GM23338 (cell line): ENCODE results near the gene PEX10. TPM values are rescaled to one million over a fixed set of nuclear protein-coding genes. Genes with fewer than 3 reads are reported as not detected.

Experiments
- ATAC-seq: fragments of 200-7000 bp; cut with Tn5 transposase; 3 replicates; pipeline ENCODE4 v1.9.1; 2020
- DNase-seq: peaks from one replicate; pipeline ENCODE4 v3.0.0-alpha.2; 2015; ENCODE audit warnings: low spot score
- H2AFZ ChIP-seq: fragments of 200-600 bp; sonication (generic); 2 replicates; pipeline ENCODE4 v1.8.0; 2016; ENCODE audit warnings: antibody characterized with exemption, mild to moderate bottlenecking, moderate library complexity
- H3F3A ChIP-seq: fragments of 200-600 bp; sonication (generic); replicated peaks from 2 replicates; pipeline ENCODE4 v1.8.0; 2017; ENCODE audit warnings: antibody characterized with exemption, mixed run types, low read depth
- H3K27ac ChIP-seq: fragments of 200-600 bp; sonication (generic); 2 replicates; pipeline ENCODE4 v1.6.1; 2016; ENCODE audit warnings: low read depth
- H3K27me3 ChIP-seq: fragments of 200-600 bp; sonication (generic); 2 replicates; pipeline ENCODE4 v1.8.0; 2016; ENCODE audit warnings: mild to moderate bottlenecking, mixed run types, moderate library complexity; ENCODE audit not compliant: insufficient read depth
- H3K36me3 ChIP-seq: fragments of 200-600 bp; sonication (generic); 2 replicates; pipeline ENCODE4 v1.8.0; 2016; ENCODE audit warnings: mild to moderate bottlenecking; ENCODE audit not compliant: insufficient read depth
- H3K4me1 ChIP-seq: fragments of 200-600 bp; sonication (generic); 2 replicates; pipeline ENCODE4 v1.8.0; 2016; ENCODE audit warnings: mild to moderate bottlenecking, moderate library complexity; ENCODE audit not compliant: insufficient read depth
- H3K4me2 ChIP-seq: fragments of 200-600 bp; sonication (generic); 2 replicates; pipeline ENCODE4 v1.7.1; 2017; ENCODE audit warnings: mixed run types
- H3K4me3 ChIP-seq: fragments of 200-600 bp; sonication (generic); 2 replicates; pipeline ENCODE4 v1.6.1; 2016; ENCODE audit warnings: mixed run types
- H3K79me2 ChIP-seq: fragments of 200-600 bp; sonication (generic); replicated peaks from 2 replicates; pipeline ENCODE4 v1.8.0; 2017; ENCODE audit warnings: mild to moderate bottlenecking; ENCODE audit not compliant: insufficient read depth
- H3K9me2 ChIP-seq: fragments of 200-600 bp; sonication (generic); 2 replicates; pipeline ENCODE4 v1.8.0; 2017; ENCODE audit not compliant: insufficient read depth
- H4K20me1 ChIP-seq: fragments of 200-600 bp; sonication (generic); replicated peaks from 2 replicates; pipeline ENCODE4 v1.8.0; 2017; ENCODE audit warnings: mild to moderate bottlenecking; ENCODE audit not compliant: insufficient read depth
- H3K27ac Mint-ChIP-seq: 2 replicates; pipeline ENCODE4 v1.8.0; 2020; ENCODE audit warnings: inconsistent platforms, mild to moderate bottlenecking, moderate library complexity, mixed read lengths
- H3K27me3 Mint-ChIP-seq: 3 replicates; pipeline ENCODE4 v1.8.0; 2022; ENCODE audit warnings: low read depth, mild to moderate bottlenecking, moderate library complexity, mixed read lengths, inconsistent platforms; ENCODE audit not compliant: insufficient read depth, poor library complexity
- H3K36me3 Mint-ChIP-seq: 3 replicates; pipeline ENCODE4 v1.8.0; 2021; ENCODE audit warnings: low read depth, mild to moderate bottlenecking, inconsistent platforms, moderate library complexity, mixed read lengths
- H3K4me1 Mint-ChIP-seq: 3 replicates; pipeline ENCODE4 v1.8.0; 2020; ENCODE audit warnings: mild to moderate bottlenecking, inconsistent platforms, mixed read lengths
- H3K4me3 Mint-ChIP-seq: 3 replicates; pipeline ENCODE4 v1.8.0; 2021; ENCODE audit warnings: moderate library complexity, mild to moderate bottlenecking, inconsistent platforms, mixed read lengths
- H3K9me3 Mint-ChIP-seq: 3 replicates; pipeline ENCODE4 v1.8.0; 2020; ENCODE audit warnings: moderate library complexity, mild to moderate bottlenecking, inconsistent platforms, mixed read lengths
- CREB1 ChIP-seq: fragments of 250-450 bp; sonication (Bioruptor Pico); IDR thresholded peaks from 2 replicates; pipeline ENCODE4 v1.5.0; 2020; ENCODE audit warnings: low read depth, mild to moderate bottlenecking, moderate library complexity
- CTCF ChIP-seq, 2 experiments: fragments of 200-600 bp in 1 of 2; sonication (generic) in 1 of 2; conservative IDR thresholded peaks; 2 replicates each; pipeline versions ENCODE4 v1.5.1 to v1.6.1; 2016 to 2017; ENCODE audit warnings: antibody characterized with exemption in 2 of 2, low read depth in 2 of 2, mild to moderate bottlenecking in 2 of 2, moderate library complexity in 1 of 2
- ETS1 ChIP-seq: IDR thresholded peaks from 2 replicates; pipeline ENCODE4 v1.6.1; 2016; ENCODE audit warnings: antibody characterized with exemption
- EZH2 ChIP-seq: fragments of 200-600 bp; sonication (generic); IDR thresholded peaks from one replicate; pipeline ENCODE4 v1.8.0; 2017; ENCODE audit warnings: antibody characterized with exemption, mild to moderate bottlenecking, low read depth; ENCODE audit not compliant: unreplicated experiment
- EZH2phosphoT487 ChIP-seq: fragments of 200-600 bp; sonication (generic); IDR thresholded peaks from one replicate; pipeline ENCODE4 v1.8.1; 2018; ENCODE audit warnings: antibody characterized with exemption; ENCODE audit not compliant: unreplicated experiment
- JUNB ChIP-seq: IDR thresholded peaks from one replicate; pipeline ENCODE4 v1.6.1; 2016; ENCODE audit warnings: antibody characterized with exemption; ENCODE audit not compliant: unreplicated experiment
- NANOG ChIP-seq: IDR thresholded peaks from 2 replicates; pipeline ENCODE4 v1.6.1; 2016; ENCODE audit warnings: antibody characterized with exemption, borderline replicate concordance
- POLR2AphosphoS5 ChIP-seq: IDR thresholded peaks from 2 replicates; pipeline ENCODE4 v1.6.1; 2016; ENCODE audit warnings: antibody characterized with exemption, low read depth
- REST ChIP-seq: IDR thresholded peaks from one replicate; pipeline ENCODE4 v1.6.1; 2018; ENCODE audit warnings: antibody characterized with exemption; ENCODE audit not compliant: unreplicated experiment
- STAT1 ChIP-seq: IDR thresholded peaks from one replicate; pipeline ENCODE4 v1.6.1; 2016; ENCODE audit warnings: antibody characterized with exemption; ENCODE audit not compliant: unreplicated experiment
- ZNF114 ChIP-seq: fragments of 250-450 bp; sonication (Bioruptor Pico); IDR thresholded peaks from 2 replicates; pipeline ENCODE4 v1.5.0; 2020; ENCODE audit warnings: mild to moderate bottlenecking, moderate library complexity
- ZNF331 ChIP-seq: fragments of 250-450 bp; sonication (Bioruptor Pico); IDR thresholded peaks from 2 replicates; pipeline ENCODE4 v1.5.0; 2020; ENCODE audit warnings: low read depth, mild to moderate bottlenecking, moderate library complexity
- ZNF462 ChIP-seq: fragments of 250-450 bp; sonication (Bioruptor Pico); IDR thresholded peaks from 2 replicates; pipeline ENCODE4 v1.5.0; 2020; ENCODE audit warnings: mild to moderate bottlenecking, moderate library complexity
- polyA plus RNA-seq: library from polyadenylated mRNA; unstranded; fragments of >200 nt; fragmentation: Nextera tagmentation; extraction: Ambion mirVana; gene quantifications from 2 replicates; pipeline ENCODE4 v1.2.1, GENCODE V29; 2016
- total RNA-seq: library from RNA; depleted of rRNA; stranded (reverse); fragments of >200 nt; shearing (Covaris generic); gene quantifications from 2 replicates; pipeline ENCODE4 v1.2.3, GENCODE V29; 2014

PEX10 gene
- total and polyA plus RNA-seq, 2 experiments from 2014 or later: 15.0 to 53.9 TPM

- Mint-ChIP-seq H3K4me1 (no peaks in the 10 kb centered on the region; the same call in 2 of the 3 replicates), H3K9me3 (no peaks in the 10 kb centered on the region), H3K27me3 (peaks cover 3% of the 10 kb centered on the region), H3K36me3 (no peaks in the 10 kb centered on the region), H3K4me3 (no peak overlapping the region), H3K27ac (no peak overlapping the region)
- H3K79me2 ChIP-seq: no peaks in the 10 kb centered on the region
- TF ChIP-seq REST (no peak), STAT1 (no peak), JUNB (no peak), CREB1 (CRISPR knock-in tag) (no peak), ZNF114 (CRISPR knock-in tag) (no peak), CTCF (conservative IDR thresholded peaks at IDR 0.05; ENCODE audit: low read depth in 2 of 2) (no peak), ZNF331 (no peak), ETS1 (no peak), NANOG (no peak), POLR2AphosphoS5 (no peak), EZH2phosphoT487 (no peak), ZNF462 (no peak), EZH2 (no peak)
- H3K27ac ChIP-seq: no peak overlapping the region
- H3K4me3 ChIP-seq: no peak overlapping the region
- ATAC-seq: no peak
- no peak overlapping the region for H2AFZ ChIP-seq
- H3K36me3 ChIP-seq: no peaks in the 10 kb centered on the region
- DNase-seq: no peak
- H3K4me2 ChIP-seq: no peak overlapping the region
- H4K20me1 ChIP-seq: no peaks in the 10 kb centered on the region
- H3F3A ChIP-seq: no peaks in the 10 kb centered on the region
- no peaks in the 10 kb centered on the region for H3K27me3 ChIP-seq
- H3K9me2 ChIP-seq: no peaks in the 10 kb centered on the region
- no peaks in the 10 kb centered on the region for H3K4me1 ChIP-seq
These were observed 46.3 kb upstream of the PEX10 start for GRCh38 chr1:2458687-2459086.
